IMR-90 (cell line): ENCODE data around the gene MEGF9. TPM values are rescaled to one million over a fixed set of nuclear protein-coding genes. Genes with fewer than 3 reads are reported as not detected.

ENCODE experiments used
- ATAC-seq: fragments of 200-7000 bp; cut with Tn5 transposase; 2 replicates; pipeline ENCODE4 v1.9.1; 2020; ENCODE audit warnings: low read depth, mild to moderate bottlenecking, moderate library complexity
- BruUV-seq: library from RNA; stranded (reverse); fragments of 400-500 nt; replicated peaks from 2 replicates; lab custom pipeline; 2021; lab: Mats Ljungman, UMichigan
- CTCF ChIA-PET: fragments of 300-600 bp; formaldehyde crosslinking; extraction: SDS; loops from one replicate; lab custom pipeline; 2021; ENCODE audit warnings: antibody characterized with exemption; lab: Yijun Ruan, JAX
- POLR2A ChIA-PET: fragments of 300-600 bp; sonication (Branson Sonifier 250); formaldehyde crosslinking; loops from one replicate; lab custom pipeline; 2022; ENCODE audit warnings: antibody characterized with exemption; ENCODE audit not compliant: unreplicated experiment; lab: Charles Lee
- DNase-seq: peaks from one replicate; pipeline ENCODE4 v3.0.0; 2013
- H2AFZ ChIP-seq: replicated peaks from 2 replicates; pipeline ENCODE3; 2013; ENCODE audit warnings: low read length, mild to moderate bottlenecking; ENCODE audit not compliant: poor library complexity
- H2AK5ac ChIP-seq: 2 replicates; pipeline ENCODE4 v1.6.1; 2013; ENCODE audit warnings: low read depth, low read length, inconsistent platforms
- H2AK9ac ChIP-seq: replicated peaks from 2 replicates; pipeline ENCODE3; 2013; ENCODE audit warnings: mild to moderate bottlenecking, low read depth, low read length, moderate library complexity; ENCODE audit not compliant: poor library complexity
- H2BK120ac ChIP-seq: 2 replicates; pipeline ENCODE4 v1.6.1; 2013; ENCODE audit warnings: low read depth, low read length, inconsistent platforms
- H2BK15ac ChIP-seq: 3 replicates; pipeline ENCODE4 v1.6.1; 2013; ENCODE audit warnings: low read depth, low read length, inconsistent platforms
- H2BK20ac ChIP-seq: 2 replicates; pipeline ENCODE4 v1.6.1; 2013; ENCODE audit warnings: low read depth, mild to moderate bottlenecking, inconsistent platforms, low read length, moderate library complexity
- H2BK5ac ChIP-seq: 2 replicates; pipeline ENCODE4 v1.6.1; 2013; ENCODE audit warnings: mild to moderate bottlenecking, low read depth, low read length, inconsistent platforms; ENCODE audit not compliant: poor library complexity, severe bottlenecking
- H3K14ac ChIP-seq: replicated peaks from 2 replicates; pipeline ENCODE4 v1.6.1; 2013; ENCODE audit warnings: low read depth, low read length, inconsistent platforms
- H3K18ac ChIP-seq: 2 replicates; pipeline ENCODE4 v1.6.1; 2013; ENCODE audit warnings: low read depth, low read length, control low read depth
- H3K23ac ChIP-seq: 2 replicates; pipeline ENCODE4 v1.6.1; 2013; ENCODE audit warnings: low read depth, low read length, inconsistent platforms
- H3K27ac ChIP-seq: 2 replicates; pipeline ENCODE4 v1.5.1; 2013; ENCODE audit warnings: mild to moderate bottlenecking, control low read depth, low read length; ENCODE audit not compliant: insufficient read depth
- H3K27me3 ChIP-seq: 2 replicates; pipeline ENCODE4 v1.6.1; 2013; ENCODE audit warnings: low read length; ENCODE audit not compliant: control insufficient read depth, insufficient read depth
- H3K36me3 ChIP-seq: 2 replicates; pipeline ENCODE4 v1.6.1; 2013; ENCODE audit warnings: low read length, mixed read lengths; ENCODE audit not compliant: control insufficient read depth, insufficient read depth
- H3K4ac ChIP-seq: 2 replicates; pipeline ENCODE4 v1.6.1; 2013; ENCODE audit warnings: low read depth, low read length, inconsistent platforms
- H3K4me1 ChIP-seq: 2 replicates; pipeline ENCODE4 v1.6.1; 2013; ENCODE audit warnings: low read length, mixed read lengths; ENCODE audit not compliant: control insufficient read depth, insufficient read depth
- H3K4me2 ChIP-seq: 2 replicates; pipeline ENCODE4 v1.6.1; 2013; ENCODE audit warnings: low read depth, mild to moderate bottlenecking, control low read depth, low read length, moderate library complexity
- H3K4me3 ChIP-seq: 2 replicates; pipeline ENCODE4 v1.5.1; 2013; ENCODE audit warnings: low read depth, mild to moderate bottlenecking, control low read depth, low read length, moderate library complexity; ENCODE audit not compliant: insufficient read depth
- H3K56ac ChIP-seq: 2 replicates; pipeline ENCODE4 v1.6.1; 2013; ENCODE audit warnings: low read length, inconsistent platforms; ENCODE audit not compliant: insufficient read depth; ENCODE audit errors: extremely low read depth
- H3K79me1 ChIP-seq, 2 experiments: 2 replicates each; pipeline ENCODE4 v1.6.1; 2013; ENCODE audit warnings: low read length in 2 of 2, inconsistent platforms in 1 of 2, low read depth in 1 of 2
- H3K9ac ChIP-seq: 2 replicates; pipeline ENCODE4 v1.6.1; 2013; ENCODE audit warnings: low read depth, low read length, control low read depth
- H3K9me1 ChIP-seq: 2 replicates; pipeline ENCODE4 v1.6.1; 2013; ENCODE audit warnings: low read length, inconsistent platforms; ENCODE audit not compliant: insufficient read depth
- H3K9me3 ChIP-seq: 2 replicates; pipeline ENCODE4 v1.6.1; 2013; ENCODE audit warnings: low read length; ENCODE audit not compliant: control insufficient read depth, insufficient read depth
- H4K20me1 ChIP-seq: 2 replicates; pipeline ENCODE4 v1.6.1; 2013; ENCODE audit warnings: low read length, inconsistent platforms; ENCODE audit not compliant: insufficient read depth
- H4K5ac ChIP-seq: 2 replicates; pipeline ENCODE4 v1.6.1; 2013; ENCODE audit warnings: mild to moderate bottlenecking, low read depth, low read length, control low read depth
- H4K8ac ChIP-seq, 2 experiments: 2 replicates each; pipeline ENCODE4 v1.6.1; 2013; ENCODE audit warnings: low read depth in 2 of 2, low read length in 2 of 2, control low read depth in 1 of 2, inconsistent platforms in 1 of 2
- H4K91ac ChIP-seq: 2 replicates; pipeline ENCODE4 v1.6.1; 2013; ENCODE audit warnings: low read depth, low read length, inconsistent platforms; ENCODE audit not compliant: insufficient read depth
- CEBPB ChIP-seq: IDR thresholded peaks from 2 replicates; pipeline ENCODE4 v1.6.1; 2012; ENCODE audit warnings: low read depth, low read length, improper control_type of control experiment
- CTCF ChIP-seq: conservative IDR thresholded peaks from 2 replicates; pipeline ENCODE4 v1.5.1; 2012; ENCODE audit warnings: mild to moderate bottlenecking, low read depth, low read length, improper control_type of control experiment
- MAZ ChIP-seq: IDR thresholded peaks from 2 replicates; pipeline ENCODE4 v1.6.1; 2012; ENCODE audit warnings: low read depth, mild to moderate bottlenecking, low read length, improper control_type of control experiment, moderate library complexity, borderline replicate concordance
- NFE2L2 ChIP-seq: fragments of 150-350 bp; IDR thresholded peaks from 2 replicates; pipeline ENCODE4 v1.6.1; 2016; ENCODE audit warnings: low read depth, mild to moderate bottlenecking, low read length
- RFX5 ChIP-seq: IDR thresholded peaks from 2 replicates; pipeline ENCODE4 v1.8.0; 2012; ENCODE audit warnings: low read depth, mild to moderate bottlenecking, low read length, moderate library complexity
- SMC3 ChIP-seq: fragments of 150-350 bp; IDR thresholded peaks from 2 replicates; pipeline ENCODE4 v1.6.1; 2016; ENCODE audit warnings: low read depth, mild to moderate bottlenecking, antibody characterized with exemption, low read length, moderate library complexity
- USF2 ChIP-seq: fragments of 150-350 bp; IDR thresholded peaks from 2 replicates; pipeline ENCODE4 v1.6.1; 2017; ENCODE audit warnings: mild to moderate bottlenecking, antibody characterized with exemption, low read length, low read depth
- WGBS, 2 experiments: methylation state at CpG; one replicate each; pipeline versions ENCODE4 v1.1.5 to v1.1.7; 2013; ENCODE audit warnings: missing lambda C conversion rate in 2 of 2; ENCODE audit not compliant: insufficient read length in 1 of 2; ENCODE audit errors: extremely low coverage in 2 of 2; 5-methylcytosine and 5-hydroxymethylcytosine counted together
- dilution Hi-C: fragments of 300-500 bp; cut with HindIII; formaldehyde crosslinking; loops from one replicate; pipeline ENCODE4 v1.14.3; 2018; ENCODE audit warnings: low sequenced_read_pairs; ENCODE audit not compliant: unreplicated experiment
- in situ Hi-C: fragments of 300-500 bp; cut with MboI; formaldehyde crosslinking; loops from 3 replicates; pipeline ENCODE4 v1.14.3; 2019; ENCODE audit warnings: low sequenced_read_pairs, inconsistent platforms, mixed read lengths
- intact Hi-C: fragments of 100-400 bp; cut with micrococcal nuclease; formaldehyde crosslinking; loops from 2 replicates; pipeline ENCODE4 v1.10.0; 2022
- polyA plus RNA-seq, 3 experiments: library from polyadenylated mRNA; depleted of rRNA; stranded (reverse); fragments of >200 nt; gene quantifications; 2 replicates each; pipeline ENCODE4 v1.2.3, GENCODE V29; 2012; ENCODE audit warnings: low replicate concordance in 1 of 3
- total RNA-seq: library from RNA; depleted of rRNA; stranded (reverse); fragments of >200 nt; gene quantifications from 2 replicates; pipeline ENCODE4 v1.2.3, GENCODE V29; 2012

The MEGF9 gene
- total and polyA plus RNA-seq, 2 of the 4 experiments (the other 2 are of a cell fraction) = 3.4 TPM

GRCh38 chr9:120736881-120737280 is 22.6 kb upstream of the MEGF9 start:
- Histone ChIP-seq H3K14ac (no peak overlapping the region), H3K4me1 (peaks cover 14% of the 10 kb centered on the region), H2AFZ (no peak overlapping the region), H3K79me1 (no peaks in the 10 kb centered on the region), H2BK15ac (no peak overlapping the region), H3K9me1 (no peaks in the 10 kb centered on the region), H3K4me2 (no peak overlapping the region), H4K5ac (no peak overlapping the region), H3K56ac (no peak overlapping the region), H4K8ac (no peak overlapping the region), H3K23ac (no peak overlapping the region), H4K20me1 (no peaks in the 10 kb centered on the region), H2BK120ac (no peak overlapping the region), H2BK20ac (no peak overlapping the region), H3K4me3 (no peak overlapping the region), H3K27ac (no peak overlapping the region), H2BK5ac (no peak overlapping the region), H3K4ac (no peak overlapping the region), H2AK5ac (no peak overlapping the region), H4K91ac (no peak overlapping the region), H3K9me3 (no peaks in the 10 kb centered on the region), H3K9ac (no peak overlapping the region), H3K36me3 (no peaks in the 10 kb centered on the region), H2AK9ac (no peak overlapping the region), H3K18ac (no peak overlapping the region), H3K27me3 (no peaks in the 10 kb centered on the region)
- dilution Hi-C loops (no loop called here), intact Hi-C loops (no loop called here), in situ Hi-C loops (no loop called here)
- TF ChIP-seq MAZ (no peak), USF2 (no peak), NFE2L2 (no peak), CEBPB (no peak), SMC3 (no peak), RFX5 (no peak), CTCF (no peak)
- no peak for ATAC-seq
- BruUV-seq = no TSS peak
- ChIA-PET POLR2A (no interaction called here), CTCF (no interaction called here)
- DNase-seq = no peak
- WGBS, 2 experiments = no CpG with 5 or more reads among the region's 2 CpGs
